GM23338 (cell line): Measurements from ENCODE around the gene INO80B. TPM values are rescaled to one million over a fixed set of nuclear protein-coding genes. Genes with fewer than 3 reads are reported as not detected.

Experiments
- ATAC-seq: fragments of 200-7000 bp; cut with Tn5 transposase; 3 replicates; pipeline ENCODE4 v1.9.1; 2020
- DNase-seq: peaks from one replicate; pipeline ENCODE4 v3.0.0-alpha.2; 2015; ENCODE audit warnings: low spot score
- H2AFZ ChIP-seq: fragments of 200-600 bp; sonication (generic); 2 replicates; pipeline ENCODE4 v1.8.0; 2016; ENCODE audit warnings: antibody characterized with exemption, mild to moderate bottlenecking, moderate library complexity
- H3F3A ChIP-seq: fragments of 200-600 bp; sonication (generic); replicated peaks from 2 replicates; pipeline ENCODE4 v1.8.0; 2017; ENCODE audit warnings: antibody characterized with exemption, mixed run types, low read depth
- H3K27ac ChIP-seq: fragments of 200-600 bp; sonication (generic); 2 replicates; pipeline ENCODE4 v1.6.1; 2016; ENCODE audit warnings: low read depth
- H3K27me3 ChIP-seq: fragments of 200-600 bp; sonication (generic); 2 replicates; pipeline ENCODE4 v1.8.0; 2016; ENCODE audit warnings: mild to moderate bottlenecking, mixed run types, moderate library complexity; ENCODE audit not compliant: insufficient read depth
- H3K36me3 ChIP-seq: fragments of 200-600 bp; sonication (generic); 2 replicates; pipeline ENCODE4 v1.8.0; 2016; ENCODE audit warnings: mild to moderate bottlenecking; ENCODE audit not compliant: insufficient read depth
- H3K4me1 ChIP-seq: fragments of 200-600 bp; sonication (generic); 2 replicates; pipeline ENCODE4 v1.8.0; 2016; ENCODE audit warnings: mild to moderate bottlenecking, moderate library complexity; ENCODE audit not compliant: insufficient read depth
- H3K4me2 ChIP-seq: fragments of 200-600 bp; sonication (generic); 2 replicates; pipeline ENCODE4 v1.7.1; 2017; ENCODE audit warnings: mixed run types
- H3K4me3 ChIP-seq: fragments of 200-600 bp; sonication (generic); 2 replicates; pipeline ENCODE4 v1.6.1; 2016; ENCODE audit warnings: mixed run types
- H3K79me2 ChIP-seq: fragments of 200-600 bp; sonication (generic); replicated peaks from 2 replicates; pipeline ENCODE4 v1.8.0; 2017; ENCODE audit warnings: mild to moderate bottlenecking; ENCODE audit not compliant: insufficient read depth
- H3K9me2 ChIP-seq: fragments of 200-600 bp; sonication (generic); 2 replicates; pipeline ENCODE4 v1.8.0; 2017; ENCODE audit not compliant: insufficient read depth
- H4K20me1 ChIP-seq: fragments of 200-600 bp; sonication (generic); replicated peaks from 2 replicates; pipeline ENCODE4 v1.8.0; 2017; ENCODE audit warnings: mild to moderate bottlenecking; ENCODE audit not compliant: insufficient read depth
- H3K27ac Mint-ChIP-seq: 2 replicates; pipeline ENCODE4 v1.8.0; 2020; ENCODE audit warnings: inconsistent platforms, mild to moderate bottlenecking, moderate library complexity, mixed read lengths
- H3K27me3 Mint-ChIP-seq: 3 replicates; pipeline ENCODE4 v1.8.0; 2022; ENCODE audit warnings: low read depth, mild to moderate bottlenecking, moderate library complexity, mixed read lengths, inconsistent platforms; ENCODE audit not compliant: insufficient read depth, poor library complexity
- H3K36me3 Mint-ChIP-seq: 3 replicates; pipeline ENCODE4 v1.8.0; 2021; ENCODE audit warnings: low read depth, mild to moderate bottlenecking, inconsistent platforms, moderate library complexity, mixed read lengths
- H3K4me1 Mint-ChIP-seq: 3 replicates; pipeline ENCODE4 v1.8.0; 2020; ENCODE audit warnings: mild to moderate bottlenecking, inconsistent platforms, mixed read lengths
- H3K4me3 Mint-ChIP-seq: 3 replicates; pipeline ENCODE4 v1.8.0; 2021; ENCODE audit warnings: moderate library complexity, mild to moderate bottlenecking, inconsistent platforms, mixed read lengths
- H3K9me3 Mint-ChIP-seq: 3 replicates; pipeline ENCODE4 v1.8.0; 2020; ENCODE audit warnings: moderate library complexity, mild to moderate bottlenecking, inconsistent platforms, mixed read lengths
- EZH2 ChIP-seq: fragments of 200-600 bp; sonication (generic); IDR thresholded peaks from one replicate; pipeline ENCODE4 v1.8.0; 2017; ENCODE audit warnings: antibody characterized with exemption, mild to moderate bottlenecking, low read depth; ENCODE audit not compliant: unreplicated experiment
- EZH2phosphoT487 ChIP-seq: fragments of 200-600 bp; sonication (generic); IDR thresholded peaks from one replicate; pipeline ENCODE4 v1.8.1; 2018; ENCODE audit warnings: antibody characterized with exemption; ENCODE audit not compliant: unreplicated experiment
- POLR2AphosphoS5 ChIP-seq: IDR thresholded peaks from 2 replicates; pipeline ENCODE4 v1.6.1; 2016; ENCODE audit warnings: antibody characterized with exemption, low read depth
- ZNF114 ChIP-seq: fragments of 250-450 bp; sonication (Bioruptor Pico); IDR thresholded peaks from 2 replicates; pipeline ENCODE4 v1.5.0; 2020; ENCODE audit warnings: mild to moderate bottlenecking, moderate library complexity
- polyA plus RNA-seq: library from polyadenylated mRNA; unstranded; fragments of >200 nt; fragmentation: Nextera tagmentation; extraction: Ambion mirVana; gene quantifications from 2 replicates; pipeline ENCODE4 v1.2.1, GENCODE V29; 2016
- total RNA-seq: library from RNA; depleted of rRNA; stranded (reverse); fragments of >200 nt; shearing (Covaris generic); gene quantifications from 2 replicates; pipeline ENCODE4 v1.2.3, GENCODE V29; 2014
- TF ChIP-seq, protein P1 (sequence below), 2 experiments: fragments of 200-600 bp in 1 of 2; sonication (generic) in 1 of 2; conservative IDR thresholded peaks; 2 replicates each; pipeline versions ENCODE4 v1.5.1 to v1.6.1; 2016 to 2017; ENCODE audit warnings: antibody characterized with exemption in 2 of 2, low read depth in 2 of 2, mild to moderate bottlenecking in 2 of 2, moderate library complexity in 1 of 2
- TF ChIP-seq, protein P2 (sequence below): fragments of 250-450 bp; sonication (Bioruptor Pico); IDR thresholded peaks from 2 replicates; pipeline ENCODE4 v1.5.0; 2020; ENCODE audit warnings: mild to moderate bottlenecking, moderate library complexity

The INO80B gene
- total and polyA plus RNA-seq, 2 experiments from 2014 or later: 5.1 to 21.8 TPM

DNA sequence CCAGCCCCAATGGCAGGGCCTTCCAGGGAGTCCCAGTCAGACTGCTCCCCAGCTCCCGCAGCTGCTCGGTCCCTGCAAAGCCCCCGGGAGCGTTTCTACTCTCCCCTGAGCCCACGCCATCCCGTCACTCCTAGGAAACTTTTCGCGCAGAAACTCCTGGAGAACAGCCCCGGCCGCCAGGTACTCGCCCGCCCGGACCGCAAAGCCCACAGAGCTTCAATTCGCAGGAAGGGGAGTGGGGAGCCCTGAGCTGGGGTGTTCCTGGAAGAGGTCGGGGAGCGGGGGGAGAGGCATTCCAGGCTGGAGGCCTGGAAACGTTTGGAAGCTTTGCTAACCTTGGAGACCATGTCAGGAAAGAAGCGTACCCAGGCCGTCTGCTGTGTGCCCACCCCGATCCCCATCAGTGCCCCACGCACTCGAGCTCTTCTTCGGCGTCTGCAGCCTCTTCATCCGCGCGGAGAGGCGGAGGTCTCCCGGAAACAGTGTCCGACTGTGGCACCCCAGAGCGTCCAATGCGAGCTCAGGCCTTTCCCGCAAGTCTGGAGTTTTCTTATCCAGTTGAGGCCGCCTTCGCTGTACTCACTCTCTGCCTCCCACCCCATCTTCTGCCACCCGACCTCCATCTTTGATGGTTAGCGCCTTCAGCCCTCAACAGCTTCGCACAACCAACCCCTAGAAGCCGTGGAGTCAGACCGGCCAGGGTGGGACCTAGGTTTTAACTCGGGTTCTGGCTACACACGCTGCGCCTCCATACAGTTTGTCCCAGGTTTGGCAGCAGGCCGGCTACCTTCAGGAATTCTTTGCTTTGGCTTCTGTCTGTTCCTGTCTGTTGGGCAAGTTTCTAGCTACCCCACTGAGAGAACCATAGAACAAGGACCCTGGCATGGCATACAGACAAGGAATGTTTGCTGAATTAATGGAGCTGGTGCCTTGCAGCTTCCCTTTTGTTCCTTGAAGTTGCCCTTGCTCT lies 48.9 kb downstream of the INO80B start:
- Histone ChIP-seq H3K4me1 (peaks cover 48% of the 10 kb centered on the region), H3K27me3 (peaks cover 92% of the 10 kb centered on the region), H3K27ac (no peak overlapping the region), H4K20me1 (peaks cover 11% of the 10 kb centered on the region), H3F3A (peaks cover 32% of the 10 kb centered on the region), H3K36me3 (peaks cover 7% of the 10 kb centered on the region; the same call in 1 of the 2 replicates), H2AFZ (peak overlapping the region; percentile 96), H3K9me2 (no peaks in the 10 kb centered on the region), H3K4me3 (peak overlapping the region; percentile 71), H3K4me2 (peak overlapping the region; percentile 95), H3K79me2 (peaks cover 8% of the 10 kb centered on the region)
- H3K4me1 Mint-ChIP-seq: peaks cover 57% of the 10 kb centered on the region
- H3K36me3 Mint-ChIP-seq: peaks cover 28% of the 10 kb centered on the region
- no peak overlapping the region for H3K27ac Mint-ChIP-seq
- peaks cover 97% of the 10 kb centered on the region for H3K27me3 Mint-ChIP-seq
- TF ChIP-seq EZH2phosphoT487: peak; percentile 52
- TF ChIP-seq, protein P1, sequence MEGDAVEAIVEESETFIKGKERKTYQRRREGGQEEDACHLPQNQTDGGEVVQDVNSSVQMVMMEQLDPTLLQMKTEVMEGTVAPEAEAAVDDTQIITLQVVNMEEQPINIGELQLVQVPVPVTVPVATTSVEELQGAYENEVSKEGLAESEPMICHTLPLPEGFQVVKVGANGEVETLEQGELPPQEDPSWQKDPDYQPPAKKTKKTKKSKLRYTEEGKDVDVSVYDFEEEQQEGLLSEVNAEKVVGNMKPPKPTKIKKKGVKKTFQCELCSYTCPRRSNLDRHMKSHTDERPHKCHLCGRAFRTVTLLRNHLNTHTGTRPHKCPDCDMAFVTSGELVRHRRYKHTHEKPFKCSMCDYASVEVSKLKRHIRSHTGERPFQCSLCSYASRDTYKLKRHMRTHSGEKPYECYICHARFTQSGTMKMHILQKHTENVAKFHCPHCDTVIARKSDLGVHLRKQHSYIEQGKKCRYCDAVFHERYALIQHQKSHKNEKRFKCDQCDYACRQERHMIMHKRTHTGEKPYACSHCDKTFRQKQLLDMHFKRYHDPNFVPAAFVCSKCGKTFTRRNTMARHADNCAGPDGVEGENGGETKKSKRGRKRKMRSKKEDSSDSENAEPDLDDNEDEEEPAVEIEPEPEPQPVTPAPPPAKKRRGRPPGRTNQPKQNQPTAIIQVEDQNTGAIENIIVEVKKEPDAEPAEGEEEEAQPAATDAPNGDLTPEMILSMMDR (conservative IDR thresholded peaks at IDR 0.05; ENCODE audit: low read depth in 2 of 2): no peak
- TF ChIP-seq EZH2: peak; percentile 93
- peak; percentile 9; the same call in 1 of the 2 replicates for TF ChIP-seq POLR2AphosphoS5
- H3K9me3 Mint-ChIP-seq: no peaks in the 10 kb centered on the region; the same call in 1 of the 3 replicates
- ATAC-seq: no peak
- DNase-seq: peak; percentile 54
- peak overlapping the region; percentile 86 for H3K4me3 Mint-ChIP-seq

DNA sequence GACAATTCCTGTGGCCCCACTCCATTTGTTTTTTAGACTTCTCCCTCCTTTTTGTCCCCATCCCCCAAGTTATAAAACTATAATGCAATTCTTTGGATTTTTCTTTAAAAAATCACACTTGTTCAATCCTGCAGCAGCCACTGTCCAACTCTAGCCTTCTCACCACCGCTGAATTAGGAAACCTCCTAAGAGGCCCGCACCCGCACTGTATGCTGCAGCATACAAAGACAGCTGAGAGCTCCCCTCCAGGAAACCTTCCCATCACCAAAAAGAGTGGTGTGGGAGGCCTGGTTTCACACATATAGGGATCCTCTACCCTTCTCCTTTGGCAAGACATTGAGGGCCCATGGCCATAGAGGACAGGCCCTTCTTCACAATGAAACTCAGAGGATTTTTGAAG lies 49.7 kb downstream of the INO80B start:
- H3K4me2 ChIP-seq: peak overlapping the region; percentile 95
- TF ChIP-seq, protein P2, sequence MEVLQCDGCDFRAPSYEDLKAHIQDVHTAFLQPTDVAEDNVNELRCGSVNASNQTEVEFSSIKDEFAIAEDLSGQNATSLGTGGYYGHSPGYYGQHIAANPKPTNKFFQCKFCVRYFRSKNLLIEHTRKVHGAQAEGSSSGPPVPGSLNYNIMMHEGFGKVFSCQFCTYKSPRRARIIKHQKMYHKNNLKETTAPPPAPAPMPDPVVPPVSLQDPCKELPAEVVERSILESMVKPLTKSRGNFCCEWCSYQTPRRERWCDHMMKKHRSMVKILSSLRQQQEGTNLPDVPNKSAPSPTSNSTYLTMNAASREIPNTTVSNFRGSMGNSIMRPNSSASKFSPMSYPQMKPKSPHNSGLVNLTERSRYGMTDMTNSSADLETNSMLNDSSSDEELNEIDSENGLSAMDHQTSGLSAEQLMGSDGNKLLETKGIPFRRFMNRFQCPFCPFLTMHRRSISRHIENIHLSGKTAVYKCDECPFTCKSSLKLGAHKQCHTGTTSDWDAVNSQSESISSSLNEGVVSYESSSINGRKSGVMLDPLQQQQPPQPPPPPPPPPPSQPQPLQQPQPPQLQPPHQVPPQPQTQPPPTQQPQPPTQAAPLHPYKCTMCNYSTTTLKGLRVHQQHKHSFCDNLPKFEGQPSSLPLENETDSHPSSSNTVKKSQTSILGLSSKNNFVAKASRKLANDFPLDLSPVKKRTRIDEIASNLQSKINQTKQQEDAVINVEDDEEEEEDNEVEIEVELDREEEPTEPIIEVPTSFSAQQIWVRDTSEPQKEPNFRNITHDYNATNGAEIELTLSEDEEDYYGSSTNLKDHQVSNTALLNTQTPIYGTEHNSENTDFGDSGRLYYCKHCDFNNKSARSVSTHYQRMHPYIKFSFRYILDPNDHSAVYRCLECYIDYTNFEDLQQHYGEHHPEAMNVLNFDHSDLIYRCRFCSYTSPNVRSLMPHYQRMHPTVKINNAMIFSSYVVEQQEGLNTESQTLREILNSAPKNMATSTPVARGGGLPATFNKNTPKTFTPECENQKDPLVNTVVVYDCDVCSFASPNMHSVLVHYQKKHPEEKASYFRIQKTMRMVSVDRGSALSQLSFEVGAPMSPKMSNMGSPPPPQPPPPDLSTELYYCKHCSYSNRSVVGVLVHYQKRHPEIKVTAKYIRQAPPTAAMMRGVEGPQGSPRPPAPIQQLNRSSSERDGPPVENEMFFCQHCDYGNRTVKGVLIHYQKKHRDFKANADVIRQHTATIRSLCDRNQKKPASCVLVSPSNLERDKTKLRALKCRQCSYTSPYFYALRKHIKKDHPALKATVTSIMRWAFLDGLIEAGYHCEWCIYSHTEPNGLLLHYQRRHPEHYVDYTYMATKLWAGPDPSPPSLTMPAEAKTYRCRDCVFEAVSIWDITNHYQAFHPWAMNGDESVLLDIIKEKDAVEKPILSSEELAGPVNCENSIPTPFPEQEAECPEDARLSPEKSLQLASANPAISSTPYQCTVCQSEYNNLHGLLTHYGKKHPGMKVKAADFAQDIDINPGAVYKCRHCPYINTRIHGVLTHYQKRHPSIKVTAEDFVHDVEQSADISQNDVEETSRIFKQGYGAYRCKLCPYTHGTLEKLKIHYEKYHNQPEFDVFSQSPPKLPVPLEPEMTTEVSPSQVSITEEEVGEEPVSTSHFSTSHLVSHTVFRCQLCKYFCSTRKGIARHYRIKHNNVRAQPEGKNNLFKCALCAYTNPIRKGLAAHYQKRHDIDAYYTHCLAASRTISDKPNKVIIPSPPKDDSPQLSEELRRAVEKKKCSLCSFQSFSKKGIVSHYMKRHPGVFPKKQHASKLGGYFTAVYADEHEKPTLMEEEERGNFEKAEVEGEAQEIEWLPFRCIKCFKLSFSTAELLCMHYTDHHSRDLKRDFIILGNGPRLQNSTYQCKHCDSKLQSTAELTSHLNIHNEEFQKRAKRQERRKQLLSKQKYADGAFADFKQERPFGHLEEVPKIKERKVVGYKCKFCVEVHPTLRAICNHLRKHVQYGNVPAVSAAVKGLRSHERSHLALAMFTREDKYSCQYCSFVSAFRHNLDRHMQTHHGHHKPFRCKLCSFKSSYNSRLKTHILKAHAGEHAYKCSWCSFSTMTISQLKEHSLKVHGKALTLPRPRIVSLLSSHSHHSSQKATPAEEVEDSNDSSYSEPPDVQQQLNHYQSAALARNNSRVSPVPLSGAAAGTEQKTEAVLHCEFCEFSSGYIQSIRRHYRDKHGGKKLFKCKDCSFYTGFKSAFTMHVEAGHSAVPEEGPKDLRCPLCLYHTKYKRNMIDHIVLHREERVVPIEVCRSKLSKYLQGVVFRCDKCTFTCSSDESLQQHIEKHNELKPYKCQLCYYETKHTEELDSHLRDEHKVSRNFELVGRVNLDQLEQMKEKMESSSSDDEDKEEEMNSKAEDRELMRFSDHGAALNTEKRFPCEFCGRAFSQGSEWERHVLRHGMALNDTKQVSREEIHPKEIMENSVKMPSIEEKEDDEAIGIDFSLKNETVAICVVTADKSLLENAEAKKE (CRISPR knock-in tag): no peak
- TF ChIP-seq EZH2 (no peak), ZNF114 (CRISPR knock-in tag) (no peak)
- TF ChIP-seq, protein P1 (conservative IDR thresholded peaks at IDR 0.05; ENCODE audit: low read depth in 2 of 2): no peak

More for the DNA sequence above, 49.7 kb downstream of the INO80B start:
- Histone ChIP-seq H3K27me3 (peaks cover 92% of the 10 kb centered on the region), H3K4me1 (peaks cover 46% of the 10 kb centered on the region), H3K9me2 (no peaks in the 10 kb centered on the region), H3K27ac (no peak overlapping the region), H2AFZ (no peak overlapping the region), H4K20me1 (peaks cover 11% of the 10 kb centered on the region), H3F3A (peaks cover 29% of the 10 kb centered on the region), H3K4me3 (peak overlapping the region; percentile 71; the same call in 1 of the 2 replicates), H3K79me2 (peaks cover 8% of the 10 kb centered on the region), H3K36me3 (peaks cover 7% of the 10 kb centered on the region; the same call in 1 of the 2 replicates)
- Mint-ChIP-seq H3K4me3 (peak overlapping the region; percentile 86), H3K36me3 (peaks cover 28% of the 10 kb centered on the region), H3K9me3 (no peaks in the 10 kb centered on the region; the same call in 1 of the 3 replicates), H3K27me3 (peaks cover 96% of the 10 kb centered on the region), H3K4me1 (peaks cover 53% of the 10 kb centered on the region), H3K27ac (no peak overlapping the region)
- DNase-seq (no peak), ATAC-seq (no peak)
